Measurements from ENCODE around the gene ARL6IP4.

Gene ARL6IP4

DNA sequence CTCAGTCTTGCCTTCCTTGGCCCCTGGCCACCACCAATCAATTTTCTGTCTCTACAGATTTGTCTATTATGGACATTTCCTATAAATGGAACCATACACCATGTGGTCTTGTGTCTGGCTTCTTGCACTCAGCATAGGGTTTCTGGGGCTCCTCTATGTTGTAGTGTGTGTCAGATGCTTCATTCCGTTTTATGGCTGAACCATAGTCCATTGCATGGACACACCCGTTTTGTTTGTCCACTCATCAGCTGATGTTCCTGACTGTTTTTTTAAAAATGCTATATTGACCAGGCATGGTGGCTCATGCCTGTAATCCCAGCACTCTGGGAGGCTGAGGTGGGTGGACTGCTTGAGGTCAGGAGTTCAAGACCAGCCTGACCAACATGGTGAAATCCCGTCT is 21.0 kb downstream of the ARL6IP4 start:
- TF ChIP-seq, protein P1, sequence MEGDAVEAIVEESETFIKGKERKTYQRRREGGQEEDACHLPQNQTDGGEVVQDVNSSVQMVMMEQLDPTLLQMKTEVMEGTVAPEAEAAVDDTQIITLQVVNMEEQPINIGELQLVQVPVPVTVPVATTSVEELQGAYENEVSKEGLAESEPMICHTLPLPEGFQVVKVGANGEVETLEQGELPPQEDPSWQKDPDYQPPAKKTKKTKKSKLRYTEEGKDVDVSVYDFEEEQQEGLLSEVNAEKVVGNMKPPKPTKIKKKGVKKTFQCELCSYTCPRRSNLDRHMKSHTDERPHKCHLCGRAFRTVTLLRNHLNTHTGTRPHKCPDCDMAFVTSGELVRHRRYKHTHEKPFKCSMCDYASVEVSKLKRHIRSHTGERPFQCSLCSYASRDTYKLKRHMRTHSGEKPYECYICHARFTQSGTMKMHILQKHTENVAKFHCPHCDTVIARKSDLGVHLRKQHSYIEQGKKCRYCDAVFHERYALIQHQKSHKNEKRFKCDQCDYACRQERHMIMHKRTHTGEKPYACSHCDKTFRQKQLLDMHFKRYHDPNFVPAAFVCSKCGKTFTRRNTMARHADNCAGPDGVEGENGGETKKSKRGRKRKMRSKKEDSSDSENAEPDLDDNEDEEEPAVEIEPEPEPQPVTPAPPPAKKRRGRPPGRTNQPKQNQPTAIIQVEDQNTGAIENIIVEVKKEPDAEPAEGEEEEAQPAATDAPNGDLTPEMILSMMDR (IDR thresholded peaks at IDR 0.05; ENCODE audit: low read depth, low read length, missing control alignments) = no peak
- Histone ChIP-seq H3K4me3 (ENCODE audit: low read depth, low read length) (no peak overlapping the region), H3K27me3 (replicated peaks) (no peaks in the 10 kb centered on the region), H3K36me3 (replicated peaks) (no peaks in the 10 kb centered on the region), H3K27ac (no peak overlapping the region)
- DNase-seq = no peak
- in situ Hi-C loops (cut with HindIII; ENCODE audit: low pct_ligation_motif_present, low sequenced_read_pairs) = no loop called here

DNA sequence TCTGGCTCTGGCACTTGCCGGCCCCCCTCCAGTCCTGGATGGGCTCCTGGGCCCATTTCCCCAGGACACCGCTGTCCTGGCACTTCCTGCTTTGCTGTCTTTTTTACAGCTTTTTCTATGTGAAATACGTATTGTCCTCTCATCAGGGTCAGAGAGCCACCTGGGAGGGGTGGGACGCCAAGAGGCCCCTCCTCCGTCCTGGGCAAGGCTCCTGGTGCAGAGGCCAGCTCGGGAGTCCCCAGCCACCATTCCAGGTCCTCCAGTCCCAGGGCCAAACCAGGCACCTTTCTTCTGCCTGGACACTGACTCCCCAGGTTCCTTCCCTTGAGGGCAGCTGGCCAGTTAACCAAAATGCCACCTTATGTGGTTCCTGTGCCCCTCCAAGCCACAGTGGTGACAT is 22.8 kb downstream of the ARL6IP4 start:
- TF ChIP-seq, protein P1 (IDR thresholded peaks at IDR 0.05; ENCODE audit: low read depth, low read length, missing control alignments) = no peak
- Histone ChIP-seq H3K4me3 (ENCODE audit: low read depth, low read length) (no peak overlapping the region), H3K27me3 (replicated peaks) (no peaks in the 10 kb centered on the region), H3K36me3 (replicated peaks) (no peaks in the 10 kb centered on the region), H3K27ac (no peak overlapping the region)
- in situ Hi-C loops (cut with HindIII; ENCODE audit: low pct_ligation_motif_present, low sequenced_read_pairs) = no loop called here
- DNase-seq = no peak

DNA sequence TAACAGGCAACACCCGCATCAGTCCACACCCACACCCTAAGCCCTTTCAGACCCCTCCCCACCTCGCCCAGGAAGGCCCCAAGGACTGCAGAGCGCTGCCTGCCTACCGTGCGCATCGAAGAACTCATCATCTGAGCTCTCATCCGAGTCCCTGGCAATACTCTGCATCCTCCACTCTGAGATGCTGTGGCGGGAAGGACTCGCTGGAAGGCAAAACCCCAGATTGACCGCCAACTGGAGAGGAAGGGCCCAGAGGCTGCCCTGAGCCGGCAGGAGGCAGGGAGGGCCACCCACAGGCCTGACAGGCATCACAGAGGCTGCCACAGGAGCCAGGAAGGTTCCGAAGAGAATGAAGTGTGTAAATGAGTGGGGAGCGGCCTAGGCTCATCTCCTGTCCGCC is 23.8 kb downstream of the ARL6IP4 start:
- DNase-seq = no peak
- H3K4me3 ChIP-seq (ENCODE audit: low read depth, low read length) = no peak overlapping the region
- H3K27me3 ChIP-seq (replicated peaks) = no peaks in the 10 kb centered on the region
- H3K27ac ChIP-seq = no peak overlapping the region
- in situ Hi-C loops (cut with HindIII; ENCODE audit: low pct_ligation_motif_present, low sequenced_read_pairs) = no loop called here
- H3K36me3 ChIP-seq (replicated peaks) = no peaks in the 10 kb centered on the region
- TF ChIP-seq, protein P1 (IDR thresholded peaks at IDR 0.05; ENCODE audit: low read depth, low read length, missing control alignments) = no peak

DNA sequence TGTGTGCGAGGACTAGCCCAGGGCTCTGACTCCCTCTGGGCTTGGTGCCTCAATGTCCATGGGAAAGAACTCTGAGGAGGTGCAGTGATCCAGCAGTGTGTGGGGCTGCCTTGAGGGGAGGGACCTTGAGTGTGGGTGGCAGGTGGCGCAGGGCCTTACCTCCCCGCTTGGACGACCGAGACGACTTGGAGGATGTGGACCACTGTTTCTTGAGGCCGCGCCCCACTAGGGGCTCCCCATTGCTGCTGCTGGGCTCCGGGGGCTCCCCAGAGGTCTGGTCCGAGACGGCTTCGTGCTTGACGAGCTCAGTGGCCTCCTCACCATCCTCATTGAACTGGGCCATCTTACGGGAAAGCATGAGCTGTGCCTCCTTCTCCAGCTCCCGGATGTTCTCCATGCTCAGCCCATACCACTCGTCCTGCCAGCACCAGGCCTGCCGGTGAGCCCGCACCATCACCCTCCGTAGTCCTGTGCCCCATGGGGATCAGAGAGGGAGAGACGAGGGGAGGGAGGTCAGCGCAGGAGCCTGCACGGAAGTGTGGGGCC is 24.7 kb downstream of the ARL6IP4 start:
- TF ChIP-seq, protein P1 (IDR thresholded peaks at IDR 0.05; ENCODE audit: low read depth, low read length, missing control alignments) = no peak
- no peaks in the 10 kb centered on the region for H3K36me3 ChIP-seq (replicated peaks)
- no peaks in the 10 kb centered on the region for H3K27me3 ChIP-seq (replicated peaks)
- no peak overlapping the region for H3K27ac ChIP-seq
- in situ Hi-C loops (cut with HindIII; ENCODE audit: low pct_ligation_motif_present, low sequenced_read_pairs) = no loop called here
- no peak for DNase-seq
- H3K4me3 ChIP-seq (ENCODE audit: low read depth, low read length) = no peak overlapping the region

DNA sequence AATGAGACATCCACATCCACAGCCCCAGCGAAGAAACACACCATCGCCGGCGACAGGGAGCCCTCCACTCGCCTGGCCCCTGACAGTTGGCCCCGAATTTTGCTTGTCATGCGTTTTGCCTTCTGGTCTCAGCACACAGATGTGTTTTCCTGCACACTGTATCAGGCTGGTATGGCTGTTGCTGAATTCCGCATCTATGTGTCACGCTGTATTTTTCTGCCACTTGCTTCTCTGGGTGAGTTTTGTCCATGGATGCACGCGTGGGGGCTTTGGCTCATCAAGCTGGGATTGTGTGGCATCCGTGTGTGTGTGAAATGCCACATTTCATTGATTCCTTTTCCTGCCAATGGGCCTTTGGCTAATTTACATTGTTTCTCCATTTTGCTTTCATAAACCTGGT is 26.5 kb downstream of the ARL6IP4 start:
- no peak overlapping the region for H3K27ac ChIP-seq
- no peaks in the 10 kb centered on the region for H3K36me3 ChIP-seq (replicated peaks)
- H3K4me3 ChIP-seq (ENCODE audit: low read depth, low read length) = no peak overlapping the region
- in situ Hi-C loops (cut with HindIII; ENCODE audit: low pct_ligation_motif_present, low sequenced_read_pairs) = no loop called here
- no peak for DNase-seq
- H3K27me3 ChIP-seq (replicated peaks) = no peaks in the 10 kb centered on the region
- TF ChIP-seq, protein P1 (IDR thresholded peaks at IDR 0.05; ENCODE audit: low read depth, low read length, missing control alignments) = no peak

DNA sequence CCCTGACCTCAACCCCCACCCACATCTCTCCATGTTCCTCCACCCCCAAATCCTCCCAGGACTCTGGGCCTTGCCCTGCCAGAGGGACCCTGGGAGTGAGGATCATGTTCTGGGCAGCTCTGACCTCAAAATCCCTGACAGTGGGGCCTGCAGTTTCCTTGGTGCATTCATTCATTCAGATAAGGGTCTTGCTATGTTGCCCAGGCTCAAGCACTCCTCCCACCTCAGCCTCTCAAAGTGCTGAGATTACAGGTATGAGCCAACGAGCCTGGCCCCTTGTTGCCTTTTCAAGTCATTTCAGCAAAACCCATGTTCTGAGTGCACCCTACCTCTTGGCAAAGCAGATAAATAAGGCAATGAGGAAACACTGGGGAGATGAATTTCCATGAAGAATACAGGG is 29.6 kb downstream of the ARL6IP4 start:
- Histone ChIP-seq H3K27me3 (replicated peaks) (no peaks in the 10 kb centered on the region), H3K27ac (no peak overlapping the region), H3K4me3 (ENCODE audit: low read depth, low read length) (no peak overlapping the region), H3K36me3 (replicated peaks) (no peaks in the 10 kb centered on the region)
- TF ChIP-seq, protein P1 (IDR thresholded peaks at IDR 0.05; ENCODE audit: low read depth, low read length, missing control alignments) = no peak
- in situ Hi-C loops (cut with HindIII; ENCODE audit: low pct_ligation_motif_present, low sequenced_read_pairs) = no loop called here
- DNase-seq = no peak
